ENCODE measurements around the gene APBA2.

GRCh38 chr15:29141308-29142128 is 255.7 kb downstream of the APBA2 start:
- no peak for TF ChIP-seq CTCF (IDR thresholded peaks at IDR 0.05)
- TF ChIP-seq POLR2A (IDR thresholded peaks at IDR 0.05): no peak
